HAP-1 (cell line): ENCODE data around the gene MSX1.

Experiments
- DNase-seq, 2 experiments: peaks; one replicate each; pipeline ENCODE4 v3.0.0-alpha.2; 2016 to 2020; ENCODE audit warnings: low spot score in 2 of 2
- H3K27me3 ChIP-seq: fragments of 250-450 bp; sonication (Bioruptor Pico); 2 replicates; pipeline ENCODE4 v1.5.1; 2020; ENCODE audit warnings: low read depth, mild to moderate bottlenecking, moderate library complexity
- H3K36me3 ChIP-seq: fragments of 250-450 bp; sonication (Bioruptor Pico); replicated peaks from 2 replicates; pipeline ENCODE4 v1.5.1; 2020; ENCODE audit warnings: mild to moderate bottlenecking
- H3K4me1 ChIP-seq: fragments of 250-450 bp; sonication (Bioruptor Pico); 2 replicates; pipeline ENCODE4 v1.5.1; 2020; ENCODE audit warnings: mild to moderate bottlenecking
- H3K4me3 ChIP-seq: fragments of 250-450 bp; sonication (Bioruptor Pico); 2 replicates; pipeline ENCODE4 v1.5.1; 2020; ENCODE audit warnings: mild to moderate bottlenecking, moderate library complexity
- H3K9me3 ChIP-seq: fragments of 250-450 bp; sonication (Bioruptor Pico); 2 replicates; pipeline ENCODE4 v1.5.1; 2020; ENCODE audit warnings: mild to moderate bottlenecking, moderate library complexity
- in situ Hi-C: fragments of 300-500 bp; cut with MboI; formaldehyde crosslinking; loops from 3 replicates; pipeline ENCODE4 v1.14.3; 2020; ENCODE audit warnings: low sequenced_read_pairs, inconsistent platforms, mixed read lengths

Gene MSX1

GRCh38 chr4:4864940-4865704 is 5.7 kb downstream of the MSX1 start:
- DNase-seq, result no peak
- H3K4me3 ChIP-seq, result no peak overlapping the region
- no peaks in the 10 kb centered on the region; the same call in 1 of the 2 replicates for H3K9me3 ChIP-seq
- H3K27me3 ChIP-seq, result peaks cover 23% of the 10 kb centered on the region
- in situ Hi-C loops, result loop anchor here (25.0 kb wide), 1 partner anchor 378 kb away; no protein-coding TSS in a partner anchor
- H3K4me1 ChIP-seq, result no peaks in the 10 kb centered on the region
- H3K36me3 ChIP-seq, result peaks cover 21% of the 10 kb centered on the region

GRCh38 chr4:4865705-4866123 is 6.2 kb downstream of the MSX1 start:
- Histone ChIP-seq H3K36me3 (peaks cover 21% of the 10 kb centered on the region), H3K4me3 (no peak overlapping the region), H3K9me3 (no peaks in the 10 kb centered on the region; the same call in 1 of the 2 replicates), H3K27me3 (peaks cover 29% of the 10 kb centered on the region), H3K4me1 (no peaks in the 10 kb centered on the region)
- in situ Hi-C loops, result loop anchor here (25.0 kb wide), 1 partner anchor 378 kb away; no protein-coding TSS in a partner anchor
- DNase-seq, result no peak

- Histone ChIP-seq H3K4me1 (no peaks in the 10 kb centered on the region), H3K27me3 (peaks cover 35% of the 10 kb centered on the region), H3K36me3 (peaks cover 18% of the 10 kb centered on the region), H3K9me3 (no peaks in the 10 kb centered on the region; the same call in 1 of the 2 replicates), H3K4me3 (no peak overlapping the region)
- in situ Hi-C loops, result loop anchor here (25.0 kb wide), 1 partner anchor 379 kb away; no protein-coding TSS in a partner anchor
- no peak for DNase-seq
Observed at GRCh38 chr4:4866124-4866865, 6.8 kb downstream of the MSX1 start.

GRCh38 chr4:4866866-4867374 is 7.5 kb downstream of the MSX1 start:
- H3K27me3 ChIP-seq, result peaks cover 41% of the 10 kb centered on the region
- no peak overlapping the region for H3K4me3 ChIP-seq
- H3K36me3 ChIP-seq, result peaks cover 12% of the 10 kb centered on the region
- no peaks in the 10 kb centered on the region for H3K4me1 ChIP-seq
- in situ Hi-C loops, result loop anchor here (25.0 kb wide), 1 partner anchor 380 kb away; no protein-coding TSS in a partner anchor
- DNase-seq, result no peak
- no peaks in the 10 kb centered on the region; the same call in 1 of the 2 replicates for H3K9me3 ChIP-seq

- Histone ChIP-seq H3K9me3 (no peaks in the 10 kb centered on the region), H3K4me3 (no peak overlapping the region), H3K27me3 (peaks cover 47% of the 10 kb centered on the region), H3K4me1 (no peaks in the 10 kb centered on the region), H3K36me3 (peaks cover 6% of the 10 kb centered on the region)
- DNase-seq, result no peak
- in situ Hi-C loops, result loop anchor here (25.0 kb wide), 1 partner anchor 380 kb away; no protein-coding TSS in a partner anchor
Observed at GRCh38 chr4:4867375-4868039, 8.0 kb downstream of the MSX1 start.

GRCh38 chr4:4868040-4868757 is 8.7 kb downstream of the MSX1 start:
- no peak for DNase-seq
- H3K36me3 ChIP-seq, result no peaks in the 10 kb centered on the region; the same call in 1 of the 2 replicates
- in situ Hi-C loops, result loop anchor here (25.0 kb wide), 1 partner anchor 381 kb away; no protein-coding TSS in a partner anchor
- no peak overlapping the region for H3K4me3 ChIP-seq
- H3K9me3 ChIP-seq, result no peaks in the 10 kb centered on the region
- peaks cover 54% of the 10 kb centered on the region for H3K27me3 ChIP-seq
- no peaks in the 10 kb centered on the region for H3K4me1 ChIP-seq

GRCh38 chr4:4868758-4869723 is 9.6 kb downstream of the MSX1 start:
- Histone ChIP-seq H3K4me3 (no peak overlapping the region), H3K4me1 (no peaks in the 10 kb centered on the region), H3K36me3 (no peaks in the 10 kb centered on the region), H3K27me3 (peaks cover 58% of the 10 kb centered on the region), H3K9me3 (no peaks in the 10 kb centered on the region)
- no peak for DNase-seq
- in situ Hi-C loops, result loop anchor here (25.0 kb wide), 1 partner anchor 382 kb away; no protein-coding TSS in a partner anchor

GRCh38 chr4:4869731-4870571 is 10.5 kb downstream of the MSX1 start:
- H3K36me3 ChIP-seq, result no peaks in the 10 kb centered on the region
- in situ Hi-C loops, result loop anchor here (25.0 kb wide), 1 partner anchor 383 kb away; no protein-coding TSS in a partner anchor
- no peak for DNase-seq
- H3K4me3 ChIP-seq, result no peak overlapping the region
- H3K9me3 ChIP-seq, result no peaks in the 10 kb centered on the region
- H3K27me3 ChIP-seq, result peaks cover 58% of the 10 kb centered on the region
- H3K4me1 ChIP-seq, result no peaks in the 10 kb centered on the region

GRCh38 chr4:4870576-4871241 is 11.2 kb downstream of the MSX1 start:
- no peak for DNase-seq
- peaks cover 58% of the 10 kb centered on the region for H3K27me3 ChIP-seq
- in situ Hi-C loops, result loop anchor here (25.0 kb wide), 1 partner anchor 383 kb away; no protein-coding TSS in a partner anchor

GRCh38 chr4:4871242-4871572 is 11.7 kb downstream of the MSX1 start:
- Histone ChIP-seq H3K4me1 (no peaks in the 10 kb centered on the region), H3K27me3 (peaks cover 58% of the 10 kb centered on the region), H3K36me3 (no peaks in the 10 kb centered on the region), H3K4me3 (no peak overlapping the region), H3K9me3 (no peaks in the 10 kb centered on the region)
- DNase-seq, result no peak
- in situ Hi-C loops, result loop anchor here (25.0 kb wide), 1 partner anchor 384 kb away; no protein-coding TSS in a partner anchor

More at GRCh38 chr4:4870576-4871241, 11.2 kb downstream of the MSX1 start:
- Histone ChIP-seq H3K4me3 (no peak overlapping the region), H3K36me3 (no peaks in the 10 kb centered on the region), H3K4me1 (no peaks in the 10 kb centered on the region), H3K9me3 (no peaks in the 10 kb centered on the region)
